Measurements from ENCODE around the gene CCDC160. TPM values are rescaled to one million over a fixed set of nuclear protein-coding genes. Genes with fewer than 3 reads are reported as not detected.

Gene CCDC160
- total and polyA plus RNA-seq, 2 of the 8 experiments (the other 6 are each of a cell fraction or from before 2014, with no cell fraction given), result 0.92 to 2.6 TPM

DNA sequence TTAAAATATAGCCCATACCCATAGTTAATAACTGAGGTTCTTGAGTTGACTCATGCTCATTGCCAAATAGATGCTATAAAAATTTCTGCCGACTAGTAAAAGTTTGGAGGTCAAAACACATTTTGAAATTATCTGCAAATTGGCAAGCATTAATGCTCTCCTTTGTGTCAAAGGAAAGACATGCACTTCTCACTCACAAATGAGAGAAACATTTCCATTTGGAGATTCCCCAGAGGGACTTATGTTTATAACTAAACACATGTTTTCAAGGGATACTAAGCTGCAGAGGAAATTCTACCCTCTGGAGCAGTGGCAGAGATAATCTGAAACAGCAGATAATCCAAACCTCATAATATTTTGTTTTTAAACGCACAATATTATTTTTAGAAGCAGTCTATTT, 45.7 kb upstream of the CCDC160 start:
- WGBS, 2 experiments (ENCODE audit: extremely low coverage in 1 of 2, insufficient coverage in 1 of 2, insufficient read length in 1 of 2, insufficient replicate concordance in 2 of 2, low coverage in 1 of 2, low lambda C conversion rate in 2 of 2, missing lambda C conversion rate in 1 of 2), result 86% methylated on average over 2 of the region's 2 CpGs; no CpG with 5 or more reads in 1 of the 2 experiments
- Histone ChIP-seq H3K9ac (replicated peaks in 1 of 4; ENCODE audit: extremely low read depth in 1 of 4, low read depth in 3 of 4, low read length in 3 of 4) (no peak overlapping the region), H3K4me1 (replicated peaks in 1 of 4; ENCODE audit: control insufficient read depth in 3 of 4, insufficient read depth in 4 of 4, low read length in 3 of 4) (peaks cover 0 to 5% (median 0%) of the 10 kb centered on the region in 4 experiments; a peak in 1 of 7 replicates), H3K4me2 (ENCODE audit: insufficient read depth in 1 of 2, low read depth in 2 of 2, low read length in 2 of 2) (no peak overlapping the region), H4K20me1 (replicated peaks in 1 of 2; ENCODE audit: control insufficient read depth in 1 of 2, insufficient read depth in 2 of 2, low read length in 2 of 2) (no peaks in the 10 kb centered on the region), H3K14ac (ENCODE audit: insufficient read length) (no peak overlapping the region), H2BK20ac (ENCODE audit: low read length) (no peak overlapping the region), H2BK15ac (ENCODE audit: low read length) (no peak overlapping the region), H4K91ac (replicated peaks; ENCODE audit: insufficient read length, low read length) (no peak overlapping the region), H2BK5ac (ENCODE audit: low read depth, low read length) (no peak overlapping the region), H2AK5ac (ENCODE audit: low read depth, low read length) (no peak overlapping the region), H2BK12ac (ENCODE audit: low read depth, low read length) (no peak overlapping the region), H3K9me3 (ENCODE audit: insufficient read depth in 2 of 2, low read depth in 1 of 2, low read length in 1 of 2) (no peaks in the 10 kb centered on the region), H2AFZ (ENCODE audit: low read length) (no peak overlapping the region), H3K23me2 (ENCODE audit: low read depth, low read length) (no peaks in the 10 kb centered on the region), H3K4me3 (ENCODE audit: extremely low read depth in 1 of 4, insufficient read depth in 2 of 4, low read depth in 3 of 4, low read length in 4 of 4) (no peak overlapping the region), H3K79me1 (ENCODE audit: low read depth, low read length) (no peaks in the 10 kb centered on the region), H3K79me2 (ENCODE audit: control insufficient read depth in 1 of 2, insufficient read depth in 2 of 2, low read length in 2 of 2) (no peaks in the 10 kb centered on the region), H3K36me3 (ENCODE audit: control insufficient read depth in 2 of 4, insufficient read depth in 4 of 4, low read length in 3 of 4) (no peaks in the 10 kb centered on the region), H3K18ac (ENCODE audit: extremely low read depth, low read length) (no peak overlapping the region), H3K23ac (ENCODE audit: insufficient read length) (no peak overlapping the region), H3K4ac (replicated peaks; ENCODE audit: insufficient read length, low read depth, low read length) (no peak overlapping the region), H2BK120ac (replicated peaks; ENCODE audit: low read depth, low read length) (no peak overlapping the region), H4K5ac (ENCODE audit: insufficient read length, low read depth, low read length) (no peak overlapping the region), H4K8ac (ENCODE audit: extremely low read depth, insufficient read depth, low read length) (no peak overlapping the region), H3K56ac (replicated peaks; ENCODE audit: insufficient read length, low read depth, low read length) (no peak overlapping the region), H3K27ac (ENCODE audit: low read depth, low read length) (no peak overlapping the region), H3K27me3 (replicated peaks in 1 of 4; ENCODE audit: control insufficient read depth in 3 of 4, extremely low read depth in 1 of 4, insufficient read depth in 3 of 4, low read length in 3 of 4) (no peaks in the 10 kb centered on the region)
- no peak for TF ChIP-seq ZNF274 (IDR thresholded peaks at IDR 0.05; ENCODE audit: borderline replicate concordance, extremely low read depth, low read length)
- TF ChIP-seq FOSL1 (IDR thresholded peaks at IDR 0.05; ENCODE audit: insufficient read depth, low read depth, low read length), result no peak
- no peak for TF ChIP-seq NRF1 (IDR thresholded peaks at IDR 0.05; ENCODE audit: low read depth, low read length)
- TF ChIP-seq EP300 (IDR thresholded peaks at IDR 0.05; ENCODE audit: borderline replicate concordance in 1 of 2, low read depth in 2 of 2, low read length in 2 of 2), result no peak
- TF ChIP-seq CBX8 (IDR thresholded peaks at IDR 0.05; ENCODE audit: borderline replicate concordance, low read depth, low read length), result no peak
- TF ChIP-seq MAFK (IDR thresholded peaks at IDR 0.05; ENCODE audit: low read depth, low read length), result no peak
- TF ChIP-seq, protein P1, sequence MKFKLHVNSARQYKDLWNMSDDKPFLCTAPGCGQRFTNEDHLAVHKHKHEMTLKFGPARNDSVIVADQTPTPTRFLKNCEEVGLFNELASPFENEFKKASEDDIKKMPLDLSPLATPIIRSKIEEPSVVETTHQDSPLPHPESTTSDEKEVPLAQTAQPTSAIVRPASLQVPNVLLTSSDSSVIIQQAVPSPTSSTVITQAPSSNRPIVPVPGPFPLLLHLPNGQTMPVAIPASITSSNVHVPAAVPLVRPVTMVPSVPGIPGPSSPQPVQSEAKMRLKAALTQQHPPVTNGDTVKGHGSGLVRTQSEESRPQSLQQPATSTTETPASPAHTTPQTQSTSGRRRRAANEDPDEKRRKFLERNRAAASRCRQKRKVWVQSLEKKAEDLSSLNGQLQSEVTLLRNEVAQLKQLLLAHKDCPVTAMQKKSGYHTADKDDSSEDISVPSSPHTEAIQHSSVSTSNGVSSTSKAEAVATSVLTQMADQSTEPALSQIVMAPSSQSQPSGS (IDR thresholded peaks at IDR 0.05; ENCODE audit: low read length), result no peak
- POLR2A ChIA-PET (ENCODE audit: partially characterized antibody), result no interaction called here
- DNase-seq (ENCODE audit: low read depth in 1 of 2, low spot score in 2 of 2) (no peak), FAIRE-seq (no peak)
- CTCF ChIA-PET (ENCODE audit: partially characterized antibody), result no interaction called here

Measured in H1 (cell line).